ENCODE data around the gene CRKL. TPM values are rescaled to one million over a fixed set of nuclear protein-coding genes. Genes with fewer than 3 reads are reported as not detected.

CRKL gene
- 105 and 106 TPM in 2 replicates for total RNA-seq (2021)
- long read RNA-seq, full-length matches to known transcripts, result 241 of 300 reads
- long read RNA-seq, partial matches to known transcripts, result 36 of 300 reads
- long read RNA-seq, other reads (novel, unspliced or antisense), result 23 of 300 reads

- Histone ChIP-seq H3K56ac (ENCODE audit: insufficient read length, low read depth, low read length) (no peak within 1 kb of the TSS), H2AK5ac (ENCODE audit: insufficient read length, low read length) (no peak within 1 kb of the TSS), H3K9ac (ENCODE audit: extremely low read depth, insufficient read length, low read length) (peak within 1 kb of the TSS; percentile 92), H3T11ph (ENCODE audit: low read length) (peak within 1 kb of the TSS; percentile 1), H3K79me1 (ENCODE audit: insufficient read depth, low read depth, low read length, poor library complexity, severe bottlenecking) (no peaks in the 10 kb centered on the region), H3K4me1 (ENCODE audit: insufficient read depth, low read length) (peaks cover 3% of the 10 kb centered on the region; the same call in 1 of the 2 replicates), H4K8ac (replicated peaks; ENCODE audit: insufficient read length, low read depth, low read length) (no peak within 1 kb of the TSS), H3K9me3 (ENCODE audit: control insufficient read depth, low read depth, low read length) (no peaks in the 10 kb centered on the region), H2BK12ac (ENCODE audit: insufficient read length, low read depth, low read length) (no peak within 1 kb of the TSS), H3K18ac (ENCODE audit: insufficient read length, low read depth, low read length) (peak within 1 kb of the TSS; percentile 97), H2BK15ac (ENCODE audit: low read depth, low read length) (no peak within 1 kb of the TSS), H3K23me2 (ENCODE audit: insufficient read length, low read depth, low read length, poor library complexity, severe bottlenecking) (peaks cover 11% of the 10 kb centered on the region), H4K5ac (ENCODE audit: insufficient read length, low read depth, low read length) (peak within 1 kb of the TSS; percentile 11), H3K27ac (ENCODE audit: insufficient read length, low read depth, low read length) (peak within 1 kb of the TSS; percentile 71), H3K23ac (ENCODE audit: insufficient read length, low read depth, low read length) (no peak within 1 kb of the TSS), H3K14ac (ENCODE audit: insufficient read depth, low read length) (peak within 1 kb of the TSS; percentile 96), H4K91ac (ENCODE audit: insufficient read length, low read depth, low read length) (peak within 1 kb of the TSS; percentile 84), H3K27me3 (ENCODE audit: insufficient read depth, low read length) (no peaks in the 10 kb centered on the region), H3K79me2 (ENCODE audit: insufficient read depth, low read length) (peaks cover 37% of the 10 kb centered on the region), H2AFZ (ENCODE audit: low read length) (peak within 1 kb of the TSS; percentile 60), H2BK120ac (ENCODE audit: low read depth, low read length, poor library complexity, severe bottlenecking) (no peak within 1 kb of the TSS), H3K4ac (ENCODE audit: low read depth, low read length) (peak within 1 kb of the TSS; percentile 2; the same call in 1 of the 2 replicates), H3K4me2 (ENCODE audit: insufficient read depth, insufficient read length, low read length) (peak within 1 kb of the TSS; percentile 99), H2BK20ac (ENCODE audit: low read depth, low read length, poor library complexity, severe bottlenecking) (no peak within 1 kb of the TSS), H4K20me1 (ENCODE audit: control insufficient read depth, insufficient read depth, insufficient read length) (no peaks in the 10 kb centered on the region), H2BK5ac (ENCODE audit: insufficient read length, low read length) (peak within 1 kb of the TSS; percentile 43)
- no peaks in the 10 kb centered on the region for H3K27me3 Mint-ChIP-seq (ENCODE audit: low read depth)
- H3K27ac Mint-ChIP-seq, result peak within 1 kb of the TSS; percentile 95 to 99 (median 98)
- peaks cover 0 to 2% of the 10 kb centered on the region in 2 experiments; a peak in 3 of 5 replicates for H3K9me3 Mint-ChIP-seq
- peak within 1 kb of the TSS; percentile 98 to 99 for H3K4me3 Mint-ChIP-seq
- peaks cover 10 to 27% (median 17%) of the 10 kb centered on the region in 3 experiments for H3K36me3 Mint-ChIP-seq (ENCODE audit: insufficient read depth in 1 of 3, low read depth in 3 of 3)
- peak; percentile 98 for DNase-seq
- peaks cover 26 to 29% of the 10 kb centered on the region in 2 experiments for H3K4me1 Mint-ChIP-seq
- TF ChIP-seq CTCF (conservative IDR thresholded peaks at IDR 0.05), result peak; percentile 96
- WGBS (ENCODE audit: extremely low coverage, insufficient read length, low lambda C conversion rate), result no CpG with 5 or more reads among the region's 92 CpGs
Observed at GRCh38 chr22:20916916-20917810, at the start of gene CRKL. Gene CRKL, plus strand, starts transcription at chr22:20917407. Its CDS starts 528 bp downstream, at chr22:20917935.
